Measurements from ENCODE around the gene ATAD3B. TPM values are rescaled to one million over a fixed set of nuclear protein-coding genes. Genes with fewer than 3 reads are reported as not detected.
A peak's percentile ranks its signal among the peaks of the same experiment; 100 is the strongest.
"Not testable (repeated sequence)": the region's sequence is repeated elsewhere in the genome, so short reads cannot be mapped to it uniquely, and the experiment has no call there.

ATAD3B gene
- total RNA-seq, 6 experiments from 2014 or later, result 8.9 to 15.0 (median 10.2) TPM

DNA sequence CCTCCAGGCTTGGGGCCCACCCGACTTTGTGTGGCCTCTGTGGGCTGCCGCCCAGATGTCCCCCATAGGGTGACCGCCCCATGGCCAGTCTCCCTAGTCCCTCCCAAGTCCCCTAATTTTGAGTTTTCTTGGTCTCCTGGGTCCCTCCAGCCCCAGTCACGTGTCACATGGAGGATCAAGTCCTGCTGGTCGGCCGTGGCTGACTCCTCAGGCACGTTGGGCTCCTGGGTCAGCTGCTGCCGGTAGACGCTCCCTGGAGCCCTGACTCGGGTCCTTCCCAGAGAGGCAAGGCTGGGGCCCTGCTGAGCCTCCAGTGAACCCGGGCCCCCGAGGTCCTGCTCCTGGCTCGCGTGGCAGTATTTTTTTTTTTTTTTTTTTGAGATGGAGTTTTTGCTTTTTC lies 11.9 kb upstream of the ATAD3B start:
- DNase-seq; H3K27me3 ChIP-seq; H3K36me3 ChIP-seq; intact Hi-C loops (cut with DNase I); H3K4me3 ChIP-seq; ATAC-seq; H3K9me3 ChIP-seq; H3K27ac ChIP-seq; H3K4me1 ChIP-seq: not testable (repeated sequence)
- WGBS (ENCODE audit: insufficient coverage, low coverage, low lambda C conversion rate, missing lambda C conversion rate), result 80% methylated on average over 2 of the region's 14 CpGs

- Histone ChIP-seq H3K27me3 (no peaks in the 10 kb centered on the region), H3K36me3 (no peaks in the 10 kb centered on the region), H3K9me3 (no peaks in the 10 kb centered on the region), H3K4me3 (no peak overlapping the region), H3K27ac (no peak overlapping the region), H3K4me1 (peaks cover 0 to 4% (median 0%) of the 10 kb centered on the region in 4 donors)
- no peak for ATAC-seq
- DNase-seq, result no peak
- intact Hi-C loops (cut with DNase I), result no loop called here
- 66% methylated on average over 8 of the region's 27 CpGs for WGBS (ENCODE audit: insufficient coverage, low coverage, low lambda C conversion rate, missing lambda C conversion rate)
- TF ChIP-seq CTCF (IDR thresholded peaks at IDR 0.05) (no peak), POLR2A (IDR thresholded peaks at IDR 0.05) (no peak)
These were observed 10.9 kb upstream of the ATAD3B start for GRCh38 chr1:1460540-1461130.

- intact Hi-C loops (cut with DNase I), result no loop called here
- Histone ChIP-seq H3K36me3 (no peaks in the 10 kb centered on the region), H3K4me1 (peaks cover 0 to 4% (median 0%) of the 10 kb centered on the region in 4 donors), H3K27ac (no peak overlapping the region), H3K4me3 (no peak overlapping the region), H3K27me3 (no peaks in the 10 kb centered on the region), H3K9me3 (no peaks in the 10 kb centered on the region)
- TF ChIP-seq CTCF (IDR thresholded peaks at IDR 0.05) (no peak), POLR2A (IDR thresholded peaks at IDR 0.05) (no peak)
- WGBS (ENCODE audit: insufficient coverage, low coverage, low lambda C conversion rate, missing lambda C conversion rate), result 90% methylated on average over 2 of the region's 18 CpGs
- ATAC-seq (no peak), DNase-seq (no peak)
These were observed 9.7 kb upstream of the ATAD3B start for GRCh38 chr1:1461721-1462317.

DNA sequence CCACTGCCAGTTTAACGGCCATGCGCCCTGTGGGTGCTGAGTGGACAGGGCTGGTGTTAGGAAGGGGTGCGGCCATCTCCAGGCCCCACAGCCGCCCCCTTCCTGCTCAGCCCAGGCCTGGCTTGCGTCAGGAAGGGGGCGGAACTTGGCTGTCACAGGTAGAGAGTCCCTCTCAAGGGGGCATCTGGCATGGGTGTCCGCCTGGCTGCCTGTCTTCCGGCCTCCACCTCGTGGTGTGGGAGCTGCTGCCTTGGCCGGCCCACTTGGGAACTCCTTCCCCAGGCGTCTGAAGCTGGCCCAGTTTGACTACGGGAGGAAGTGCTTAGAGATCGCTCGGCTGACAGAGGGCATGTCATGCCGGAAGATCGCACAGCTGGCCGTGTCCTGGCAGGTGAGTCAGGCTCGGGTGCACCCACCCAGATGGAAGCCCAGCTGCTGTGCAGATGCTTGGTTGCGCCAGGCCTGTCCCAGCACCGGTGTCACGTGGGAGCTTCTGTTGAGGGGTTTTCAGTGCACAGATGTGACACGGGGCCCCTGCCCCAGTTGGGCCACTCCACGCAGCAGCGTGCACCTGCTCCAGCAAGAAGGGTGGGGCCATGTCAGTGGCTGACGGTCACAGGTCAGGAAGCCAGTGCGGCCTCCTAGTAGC lies 9.1 kb upstream of the ATAD3B start:
- TF ChIP-seq POLR2A (IDR thresholded peaks at IDR 0.05) (no peak), CTCF (IDR thresholded peaks at IDR 0.05) (no peak)
- ATAC-seq, result peak in 3 of 4 donors; percentile 30 to 32 (median 31)
- no peak for DNase-seq
- 80% methylated on average over 4 of the region's 26 CpGs for WGBS (ENCODE audit: insufficient coverage, low coverage, low lambda C conversion rate, missing lambda C conversion rate)
- intact Hi-C loops (cut with DNase I), result no loop called here
- Histone ChIP-seq H3K9me3 (no peaks in the 10 kb centered on the region), H3K4me3 (no peak overlapping the region), H3K36me3 (no peaks in the 10 kb centered on the region), H3K27me3 (no peaks in the 10 kb centered on the region), H3K27ac (no peak overlapping the region), H3K4me1 (no peaks in the 10 kb centered on the region)

DNA sequence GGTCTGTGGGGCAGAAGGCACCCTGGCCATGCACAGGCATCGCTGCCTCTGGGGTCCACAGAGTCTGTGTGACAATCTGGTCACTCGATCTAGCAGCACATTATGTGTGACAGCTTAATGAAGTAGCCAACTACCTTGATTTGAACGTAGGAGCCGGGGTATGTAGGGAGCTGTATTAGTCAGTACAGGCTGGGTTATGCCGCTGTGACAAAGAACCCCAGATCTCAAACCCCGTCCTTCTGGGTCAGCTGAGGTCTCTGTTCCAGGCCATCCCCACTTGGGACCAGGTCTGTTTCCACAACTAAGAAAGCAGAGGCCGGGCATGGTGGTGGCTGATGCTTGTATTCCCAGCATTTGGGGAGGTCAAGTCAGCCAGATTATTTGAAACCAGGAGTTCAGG lies 8.3 kb upstream of the ATAD3B start:
- DNase-seq (no peak), ATAC-seq (no peak)
- TF ChIP-seq POLR2A (IDR thresholded peaks at IDR 0.05) (no peak), CTCF (IDR thresholded peaks at IDR 0.05) (no peak)
- intact Hi-C loops (cut with DNase I), result no loop called here
- no peaks in the 10 kb centered on the region for H3K4me1 ChIP-seq
- no peaks in the 10 kb centered on the region for H3K9me3 ChIP-seq
- no peaks in the 10 kb centered on the region for H3K27me3 ChIP-seq
- no peak overlapping the region for H3K4me3 ChIP-seq
- H3K36me3 ChIP-seq, result no peaks in the 10 kb centered on the region
- H3K27ac ChIP-seq, result no peak overlapping the region
- WGBS (ENCODE audit: insufficient coverage, low coverage, low lambda C conversion rate, missing lambda C conversion rate), result 84% methylated on average over 6 of the region's 7 CpGs

DNA sequence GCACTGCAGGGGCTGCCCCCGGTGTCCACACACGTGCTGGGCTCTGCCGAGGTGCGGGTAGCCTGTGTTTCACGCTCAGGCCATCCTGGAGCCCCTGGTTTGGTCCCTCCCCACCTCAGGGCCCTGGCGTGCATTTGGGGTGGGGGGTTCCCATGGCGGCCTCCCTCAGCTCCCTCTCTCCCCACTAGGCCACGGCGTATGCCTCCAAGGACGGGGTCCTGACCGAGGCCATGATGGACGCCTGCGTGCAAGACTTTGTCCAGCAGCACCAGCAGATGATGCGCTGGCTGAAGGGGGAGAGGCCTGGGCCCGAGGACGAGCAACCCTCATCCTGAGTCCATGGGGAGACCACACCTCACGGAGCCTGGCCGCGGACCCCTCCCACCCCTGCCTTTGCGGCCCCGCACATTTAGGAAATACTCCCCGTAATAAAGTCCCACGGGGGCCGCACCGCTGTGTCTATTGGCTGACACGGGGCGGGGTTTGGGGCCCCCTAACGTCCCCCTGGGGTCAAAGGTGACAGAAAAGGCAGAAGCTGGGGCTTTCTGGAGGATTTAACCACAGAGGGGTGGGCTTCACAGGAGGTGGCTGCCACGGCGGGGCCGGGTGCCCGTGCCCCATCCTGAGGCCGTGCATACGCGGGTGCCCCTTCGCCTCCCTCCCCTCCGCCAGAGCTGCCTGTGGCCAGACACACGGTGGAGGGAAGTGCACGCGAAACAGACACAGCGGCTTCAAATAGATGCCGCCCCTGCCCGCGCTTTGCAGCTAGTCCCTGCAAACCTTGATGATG lies 3.2 kb upstream of the ATAD3B start:
- ATAC-seq; intact Hi-C loops (cut with DNase I); H3K4me3 ChIP-seq; H3K27me3 ChIP-seq; H3K36me3 ChIP-seq; H3K27ac ChIP-seq; H3K9me3 ChIP-seq; DNase-seq: not testable (repeated sequence)
- WGBS (ENCODE audit: insufficient coverage, low coverage, low lambda C conversion rate, missing lambda C conversion rate), result no CpG with 5 or more reads among the region's 44 CpGs
- peaks cover 0 to 11% (median 0%) of the 10 kb centered on the region in 4 donors for H3K4me1 ChIP-seq

Measured in right lobe of liver (tissue), 6 donors.